CD4-positive, alpha-beta T cell treated with Interleukin-17A for 4 hours (primary cell): ENCODE measurements around the gene PDZRN4.

Source experiments
- DNase-seq: peaks from one replicate; pipeline ENCODE4 v3.0.0-alpha.2; 2020; ENCODE audit warnings: mixed read lengths

The PDZRN4 gene

GRCh38 chr12:41462312-41462711 lies 274.2 kb downstream of the PDZRN4 start:
- DNase-seq: no peak

- DNase-seq: no peak
Observed at GRCh38 chr12:41465526-41465925, 277.4 kb downstream of the PDZRN4 start.

GRCh38 chr12:41466300-41466699 lies 278.2 kb downstream of the PDZRN4 start:
- no peak for DNase-seq

- no peak for DNase-seq
Observed at GRCh38 chr12:41466802-41467201, 278.7 kb downstream of the PDZRN4 start.

- no peak for DNase-seq
Observed at GRCh38 chr12:41467591-41468325, 279.6 kb downstream of the PDZRN4 start.

- no peak for DNase-seq
Observed at GRCh38 chr12:41468341-41468740, 280.2 kb downstream of the PDZRN4 start.

- DNase-seq: no peak
Observed at GRCh38 chr12:41468756-41469155, 280.6 kb downstream of the PDZRN4 start.

- DNase-seq: no peak
Observed at GRCh38 chr12:41473441-41473840, 285.3 kb downstream of the PDZRN4 start.

- DNase-seq: no peak
Observed at GRCh38 chr12:41474001-41474400, 285.9 kb downstream of the PDZRN4 start.

- no peak for DNase-seq
Observed at GRCh38 chr12:41476499-41477439, 288.6 kb downstream of the PDZRN4 start.

- no peak for DNase-seq
Observed at GRCh38 chr12:41479426-41479825, 291.3 kb downstream of the PDZRN4 start.

GRCh38 chr12:41485203-41485602 lies 297.1 kb downstream of the PDZRN4 start:
- DNase-seq: no peak

- DNase-seq: no peak
Observed at GRCh38 chr12:41486718-41487117, 298.6 kb downstream of the PDZRN4 start.

GRCh38 chr12:41496009-41496408 lies 307.9 kb downstream of the PDZRN4 start:
- DNase-seq: no peak

GRCh38 chr12:41497409-41497808 lies 309.3 kb downstream of the PDZRN4 start:
- no peak for DNase-seq

- no peak for DNase-seq
Observed at GRCh38 chr12:41504976-41505375, 316.9 kb downstream of the PDZRN4 start.

GRCh38 chr12:41507286-41507685 lies 319.2 kb downstream of the PDZRN4 start:
- no peak for DNase-seq

- no peak for DNase-seq
Observed at GRCh38 chr12:41509271-41510055, 321.3 kb downstream of the PDZRN4 start.

- no peak for DNase-seq
Observed at GRCh38 chr12:41510470-41510869, 322.4 kb downstream of the PDZRN4 start.

- DNase-seq: no peak
Observed at GRCh38 chr12:41511247-41511646, 323.1 kb downstream of the PDZRN4 start.

- DNase-seq: no peak
Observed at GRCh38 chr12:41512497-41512896, 324.4 kb downstream of the PDZRN4 start.

GRCh38 chr12:41514021-41514777 lies 326.1 kb downstream of the PDZRN4 start:
- no peak for DNase-seq
